GM18507 (cell line): Measurements from ENCODE around the gene TRPM6.
"Not testable (repeated sequence)": the region's sequence is repeated elsewhere in the genome, so short reads cannot be mapped to it uniquely, and the experiment has no call there.

Experiments used
- DNase-seq: peaks from one replicate; pipeline ENCODE4 v3.0.0; 2011; ENCODE audit warnings: low read depth; ENCODE audit not compliant: insufficient read length; ENCODE audit errors: extremely low spot score
- FAIRE-seq: peaks from 2 replicates; lab custom pipeline; 2011; peaks lifted over from hg19 to GRCh38; lab: Jason Lieb, UNC

TRPM6 gene

GRCh38 chr9:74859786-74860185 is 27.9 kb downstream of the TRPM6 start:
- FAIRE-seq (no peak), DNase-seq (no peak)

GRCh38 chr9:74858751-74859414 is 28.8 kb downstream of the TRPM6 start:
- FAIRE-seq (no peak), DNase-seq (no peak)

- no peak for DNase-seq
- no peak for FAIRE-seq
Observed at GRCh38 chr9:74856989-74857388, 30.7 kb downstream of the TRPM6 start.

GRCh38 chr9:74855072-74855471 is 32.6 kb downstream of the TRPM6 start:
- FAIRE-seq: no peak
- no peak for DNase-seq

- not testable (repeated sequence) for FAIRE-seq, DNase-seq
Observed at GRCh38 chr9:74853024-74853423, 34.7 kb downstream of the TRPM6 start.

GRCh38 chr9:74848153-74848525 is 39.6 kb downstream of the TRPM6 start:
- no peak for DNase-seq
- no peak for FAIRE-seq

GRCh38 chr9:74847478-74848152 is 40.1 kb downstream of the TRPM6 start:
- FAIRE-seq (no peak), DNase-seq (no peak)

- FAIRE-seq (no peak), DNase-seq (no peak)
Observed at GRCh38 chr9:74846766-74847165, 41.0 kb downstream of the TRPM6 start.

GRCh38 chr9:74838351-74838750 is 49.4 kb downstream of the TRPM6 start:
- FAIRE-seq: no peak
- no peak for DNase-seq

- DNase-seq (no peak), FAIRE-seq (no peak)
Observed at GRCh38 chr9:74824654-74825053, 63.1 kb downstream of the TRPM6 start.

GRCh38 chr9:74821636-74822035 is 66.1 kb downstream of the TRPM6 start:
- FAIRE-seq (no peak), DNase-seq (no peak)

- FAIRE-seq (no peak), DNase-seq (no peak)
Observed at GRCh38 chr9:74817816-74818215, 69.9 kb downstream of the TRPM6 start.

GRCh38 chr9:74817281-74817810 is 70.4 kb downstream of the TRPM6 start:
- DNase-seq (no peak), FAIRE-seq (no peak)

- DNase-seq (no peak), FAIRE-seq (no peak)
Observed at GRCh38 chr9:74810200-74810599, 77.5 kb downstream of the TRPM6 start.

GRCh38 chr9:74804018-74804385 is 83.7 kb downstream of the TRPM6 start:
- DNase-seq (no peak), FAIRE-seq (no peak)

- FAIRE-seq (no peak), DNase-seq (no peak)
Observed at GRCh38 chr9:74803376-74804017, 84.2 kb downstream of the TRPM6 start.

- no peak for FAIRE-seq
- DNase-seq: no peak
Observed at GRCh38 chr9:74800226-74800625, 87.5 kb downstream of the TRPM6 start.

- DNase-seq (no peak), FAIRE-seq (no peak)
Observed at GRCh38 chr9:74795803-74796202, 91.9 kb downstream of the TRPM6 start.

GRCh38 chr9:74795081-74795480 is 92.6 kb downstream of the TRPM6 start:
- DNase-seq (no peak), FAIRE-seq (no peak)

- FAIRE-seq (no peak), DNase-seq (no peak)
Observed at GRCh38 chr9:74784506-74784905, 103.2 kb downstream of the TRPM6 start.

GRCh38 chr9:74783408-74783807 is 104.3 kb downstream of the TRPM6 start:
- FAIRE-seq: no peak
- DNase-seq: no peak
